ENCODE measurements around the gene GIMAP8.

The GIMAP8 gene

DNA sequence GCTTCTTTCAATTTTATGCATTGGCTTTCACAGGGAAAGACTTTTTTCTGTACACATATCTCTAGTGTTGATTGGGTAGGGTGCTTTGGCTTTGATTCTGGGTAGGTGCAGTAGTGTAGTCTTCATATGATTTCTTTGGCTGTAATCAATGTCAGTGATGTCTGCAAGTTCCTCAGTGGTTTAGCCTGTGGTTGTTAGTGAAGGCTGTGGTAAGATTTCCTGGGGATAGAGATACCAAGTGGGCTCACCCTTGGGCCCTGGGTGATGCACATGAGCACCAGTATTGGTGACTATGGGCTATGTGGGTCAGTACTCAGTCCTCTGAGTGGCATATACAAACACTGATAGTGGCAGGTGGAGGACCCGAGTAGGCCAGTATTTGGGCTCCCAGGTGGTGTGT lies 13.0 kb downstream of the GIMAP8 start:
- TF ChIP-seq GABPA (IDR thresholded peaks at IDR 0.05; ENCODE audit: low read depth) (no peak), SPI1 (IDR thresholded peaks at IDR 0.05; ENCODE audit: borderline replicate concordance, low read depth) (no peak)
- TF ChIP-seq, protein P1, sequence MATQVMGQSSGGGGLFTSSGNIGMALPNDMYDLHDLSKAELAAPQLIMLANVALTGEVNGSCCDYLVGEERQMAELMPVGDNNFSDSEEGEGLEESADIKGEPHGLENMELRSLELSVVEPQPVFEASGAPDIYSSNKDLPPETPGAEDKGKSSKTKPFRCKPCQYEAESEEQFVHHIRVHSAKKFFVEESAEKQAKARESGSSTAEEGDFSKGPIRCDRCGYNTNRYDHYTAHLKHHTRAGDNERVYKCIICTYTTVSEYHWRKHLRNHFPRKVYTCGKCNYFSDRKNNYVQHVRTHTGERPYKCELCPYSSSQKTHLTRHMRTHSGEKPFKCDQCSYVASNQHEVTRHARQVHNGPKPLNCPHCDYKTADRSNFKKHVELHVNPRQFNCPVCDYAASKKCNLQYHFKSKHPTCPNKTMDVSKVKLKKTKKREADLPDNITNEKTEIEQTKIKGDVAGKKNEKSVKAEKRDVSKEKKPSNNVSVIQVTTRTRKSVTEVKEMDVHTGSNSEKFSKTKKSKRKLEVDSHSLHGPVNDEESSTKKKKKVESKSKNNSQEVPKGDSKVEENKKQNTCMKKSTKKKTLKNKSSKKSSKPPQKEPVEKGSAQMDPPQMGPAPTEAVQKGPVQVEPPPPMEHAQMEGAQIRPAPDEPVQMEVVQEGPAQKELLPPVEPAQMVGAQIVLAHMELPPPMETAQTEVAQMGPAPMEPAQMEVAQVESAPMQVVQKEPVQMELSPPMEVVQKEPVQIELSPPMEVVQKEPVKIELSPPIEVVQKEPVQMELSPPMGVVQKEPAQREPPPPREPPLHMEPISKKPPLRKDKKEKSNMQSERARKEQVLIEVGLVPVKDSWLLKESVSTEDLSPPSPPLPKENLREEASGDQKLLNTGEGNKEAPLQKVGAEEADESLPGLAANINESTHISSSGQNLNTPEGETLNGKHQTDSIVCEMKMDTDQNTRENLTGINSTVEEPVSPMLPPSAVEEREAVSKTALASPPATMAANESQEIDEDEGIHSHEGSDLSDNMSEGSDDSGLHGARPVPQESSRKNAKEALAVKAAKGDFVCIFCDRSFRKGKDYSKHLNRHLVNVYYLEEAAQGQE (IDR thresholded peaks at IDR 0.05; ENCODE audit: insufficient replicate concordance, low read depth) = no peak
- TF ChIP-seq, protein P2, sequence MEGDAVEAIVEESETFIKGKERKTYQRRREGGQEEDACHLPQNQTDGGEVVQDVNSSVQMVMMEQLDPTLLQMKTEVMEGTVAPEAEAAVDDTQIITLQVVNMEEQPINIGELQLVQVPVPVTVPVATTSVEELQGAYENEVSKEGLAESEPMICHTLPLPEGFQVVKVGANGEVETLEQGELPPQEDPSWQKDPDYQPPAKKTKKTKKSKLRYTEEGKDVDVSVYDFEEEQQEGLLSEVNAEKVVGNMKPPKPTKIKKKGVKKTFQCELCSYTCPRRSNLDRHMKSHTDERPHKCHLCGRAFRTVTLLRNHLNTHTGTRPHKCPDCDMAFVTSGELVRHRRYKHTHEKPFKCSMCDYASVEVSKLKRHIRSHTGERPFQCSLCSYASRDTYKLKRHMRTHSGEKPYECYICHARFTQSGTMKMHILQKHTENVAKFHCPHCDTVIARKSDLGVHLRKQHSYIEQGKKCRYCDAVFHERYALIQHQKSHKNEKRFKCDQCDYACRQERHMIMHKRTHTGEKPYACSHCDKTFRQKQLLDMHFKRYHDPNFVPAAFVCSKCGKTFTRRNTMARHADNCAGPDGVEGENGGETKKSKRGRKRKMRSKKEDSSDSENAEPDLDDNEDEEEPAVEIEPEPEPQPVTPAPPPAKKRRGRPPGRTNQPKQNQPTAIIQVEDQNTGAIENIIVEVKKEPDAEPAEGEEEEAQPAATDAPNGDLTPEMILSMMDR (IDR thresholded peaks at IDR 0.05; ENCODE audit: insufficient read depth, low read length) = no peak
- DNase-seq (ENCODE audit: low read depth in 1 of 2, low spot score in 1 of 2) = no peak
- Histone ChIP-seq H3K4me3 (replicated peaks; ENCODE audit: insufficient read depth, low read length) (no peak overlapping the region), H3K27ac (replicated peaks) (no peak overlapping the region), H3K27me3 (ENCODE audit: insufficient read depth, poor library complexity, severe bottlenecking) (no peaks in the 10 kb centered on the region)

DNA sequence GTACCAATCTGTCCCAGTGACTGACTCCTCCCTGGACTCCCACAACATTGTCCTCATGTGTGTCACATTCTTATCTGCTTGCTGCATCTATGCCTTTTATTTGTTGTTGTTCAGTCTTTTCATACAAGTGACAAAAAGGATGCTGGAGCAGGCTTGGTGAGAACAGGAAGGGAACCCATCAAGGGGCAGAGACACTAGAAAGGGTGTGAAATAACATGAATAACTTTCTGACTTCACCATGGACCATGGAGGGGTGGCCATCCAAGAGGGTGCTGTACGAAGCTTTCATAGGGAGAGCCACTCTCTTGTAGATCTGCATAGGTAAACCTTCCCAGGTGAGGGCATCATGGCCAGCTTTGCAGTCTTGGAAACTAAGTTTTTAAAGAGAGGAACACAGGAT lies 14.5 kb downstream of the GIMAP8 start:
- no peak for DNase-seq (ENCODE audit: low read depth in 1 of 2, low spot score in 1 of 2)
- H3K4me3 ChIP-seq (replicated peaks; ENCODE audit: insufficient read depth, low read length) = no peak overlapping the region
- TF ChIP-seq SPI1 (IDR thresholded peaks at IDR 0.05; ENCODE audit: borderline replicate concordance, low read depth) (no peak), GABPA (IDR thresholded peaks at IDR 0.05; ENCODE audit: low read depth) (no peak), POLR2AphosphoS5 (IDR thresholded peaks at IDR 0.05; ENCODE audit: low read depth) (no peak)
- TF ChIP-seq, protein P1 (IDR thresholded peaks at IDR 0.05; ENCODE audit: insufficient replicate concordance, low read depth) = no peak
- TF ChIP-seq, protein P2 (IDR thresholded peaks at IDR 0.05; ENCODE audit: insufficient read depth, low read length) = no peak
- H3K27me3 ChIP-seq (ENCODE audit: insufficient read depth, poor library complexity, severe bottlenecking) = no peaks in the 10 kb centered on the region
- H3K27ac ChIP-seq (replicated peaks) = no peak overlapping the region

DNA sequence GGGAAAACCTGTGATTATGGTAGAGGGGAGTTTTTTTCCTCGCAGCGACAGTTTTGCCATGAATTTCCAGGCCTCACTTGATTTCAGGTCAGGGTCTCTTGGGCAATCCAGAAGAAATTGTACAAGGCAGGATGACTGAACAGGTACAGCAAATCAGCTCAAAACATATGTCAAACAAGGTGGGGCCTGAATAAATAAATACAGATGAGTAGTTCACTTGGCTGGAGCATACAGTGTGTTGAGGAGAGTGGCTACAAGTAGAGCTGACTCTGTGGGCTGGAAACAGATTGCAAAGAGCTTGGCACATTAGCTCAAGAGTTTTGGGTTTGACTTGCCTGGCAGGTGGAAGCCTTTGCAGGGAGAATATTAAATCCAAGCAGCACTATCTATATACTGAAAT lies 15.0 kb downstream of the GIMAP8 start:
- no peak for DNase-seq (ENCODE audit: low read depth in 1 of 2, low spot score in 1 of 2)
- no peak overlapping the region for H3K27ac ChIP-seq (replicated peaks)
- H3K4me3 ChIP-seq (replicated peaks; ENCODE audit: insufficient read depth, low read length) = no peak overlapping the region
- no peaks in the 10 kb centered on the region for H3K27me3 ChIP-seq (ENCODE audit: insufficient read depth, poor library complexity, severe bottlenecking)
- no peak for TF ChIP-seq GABPA (IDR thresholded peaks at IDR 0.05; ENCODE audit: low read depth)
- TF ChIP-seq, protein P1 (IDR thresholded peaks at IDR 0.05; ENCODE audit: insufficient replicate concordance, low read depth) = no peak
- no peak for TF ChIP-seq POLR2AphosphoS5 (IDR thresholded peaks at IDR 0.05; ENCODE audit: low read depth)
- TF ChIP-seq, protein P2 (IDR thresholded peaks at IDR 0.05; ENCODE audit: insufficient read depth, low read length) = no peak
- TF ChIP-seq SPI1 (IDR thresholded peaks at IDR 0.05; ENCODE audit: borderline replicate concordance, low read depth) = no peak
